ENCODE data around the gene KDM4B.

The KDM4B gene

DNA sequence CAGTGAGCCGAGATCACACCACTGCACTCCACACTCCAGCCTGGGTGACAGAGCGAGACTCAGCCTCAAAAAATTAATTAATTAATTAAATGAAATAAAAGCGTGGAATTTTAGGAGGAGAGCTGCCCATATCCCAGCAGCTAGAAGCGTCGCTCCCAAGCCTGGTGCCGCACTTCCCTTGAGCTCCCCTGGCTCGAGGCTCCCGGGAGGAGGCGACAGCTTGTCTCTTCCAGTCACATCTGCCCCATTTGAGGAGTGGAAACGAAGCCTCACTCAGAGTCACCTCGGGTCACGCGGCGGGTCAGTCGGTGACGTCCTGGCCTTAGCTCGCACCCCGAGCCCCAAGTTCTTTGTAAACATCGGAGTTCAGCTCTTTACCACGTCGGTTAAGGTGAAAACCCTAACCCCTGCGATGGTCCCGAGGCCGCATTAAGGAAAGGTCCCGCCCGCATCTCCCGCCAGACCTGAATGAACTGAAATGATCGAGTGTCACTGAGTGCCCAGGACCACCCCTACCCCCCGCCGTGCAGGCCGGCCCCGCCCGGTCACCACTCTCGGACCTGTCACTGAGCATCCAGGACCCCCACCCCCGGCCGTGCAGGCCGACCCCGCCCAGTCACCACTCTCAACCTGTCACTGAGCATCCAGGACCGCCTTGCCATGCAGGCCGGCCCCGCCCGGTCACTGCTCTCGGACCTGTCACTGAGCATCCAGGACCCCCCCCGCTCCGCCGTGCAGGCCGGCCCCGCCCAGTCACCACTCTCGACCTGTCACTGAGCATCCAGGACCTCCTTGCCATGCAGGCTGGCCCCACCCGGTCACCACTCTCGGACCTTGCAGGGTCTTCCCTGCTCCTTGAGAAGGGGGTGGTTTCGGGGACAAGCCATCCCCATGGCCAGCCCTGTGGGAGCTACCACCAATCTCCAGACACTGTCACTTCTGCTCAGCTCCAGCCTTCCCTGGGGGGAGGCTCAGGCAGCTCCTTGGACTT is 176.9 kb downstream of the KDM4B start:
- no peak overlapping the region for H3K4me3 Mint-ChIP-seq
- H3K36me3 Mint-ChIP-seq = peaks cover 49 to 51% of the 10 kb centered on the region in 2 donors
- ATAC-seq (replicated peaks) (no peak), DNase-seq (peak; percentile 0)
- H3K9me3 Mint-ChIP-seq = no peaks in the 10 kb centered on the region
- no peaks in the 10 kb centered on the region for H3K27me3 Mint-ChIP-seq
- peaks cover 15 to 33% of the 10 kb centered on the region in 2 donors for H3K4me1 Mint-ChIP-seq
- H3K27ac Mint-ChIP-seq = peak overlapping the region; percentile 86

GRCh38 chr19:5147074-5147977 is 178.4 kb downstream of the KDM4B start:
- H3K27ac Mint-ChIP-seq = peak overlapping the region; percentile 22
- ATAC-seq (replicated peaks) (no peak), DNase-seq (no peak)
- no peaks in the 10 kb centered on the region for H3K27me3 Mint-ChIP-seq
- no peak overlapping the region for H3K4me3 Mint-ChIP-seq
- peaks cover 15 to 20% of the 10 kb centered on the region in 2 donors for H3K4me1 Mint-ChIP-seq
- H3K9me3 Mint-ChIP-seq = no peaks in the 10 kb centered on the region
- H3K36me3 Mint-ChIP-seq = peaks cover 44 to 46% of the 10 kb centered on the region in 2 donors

DNA sequence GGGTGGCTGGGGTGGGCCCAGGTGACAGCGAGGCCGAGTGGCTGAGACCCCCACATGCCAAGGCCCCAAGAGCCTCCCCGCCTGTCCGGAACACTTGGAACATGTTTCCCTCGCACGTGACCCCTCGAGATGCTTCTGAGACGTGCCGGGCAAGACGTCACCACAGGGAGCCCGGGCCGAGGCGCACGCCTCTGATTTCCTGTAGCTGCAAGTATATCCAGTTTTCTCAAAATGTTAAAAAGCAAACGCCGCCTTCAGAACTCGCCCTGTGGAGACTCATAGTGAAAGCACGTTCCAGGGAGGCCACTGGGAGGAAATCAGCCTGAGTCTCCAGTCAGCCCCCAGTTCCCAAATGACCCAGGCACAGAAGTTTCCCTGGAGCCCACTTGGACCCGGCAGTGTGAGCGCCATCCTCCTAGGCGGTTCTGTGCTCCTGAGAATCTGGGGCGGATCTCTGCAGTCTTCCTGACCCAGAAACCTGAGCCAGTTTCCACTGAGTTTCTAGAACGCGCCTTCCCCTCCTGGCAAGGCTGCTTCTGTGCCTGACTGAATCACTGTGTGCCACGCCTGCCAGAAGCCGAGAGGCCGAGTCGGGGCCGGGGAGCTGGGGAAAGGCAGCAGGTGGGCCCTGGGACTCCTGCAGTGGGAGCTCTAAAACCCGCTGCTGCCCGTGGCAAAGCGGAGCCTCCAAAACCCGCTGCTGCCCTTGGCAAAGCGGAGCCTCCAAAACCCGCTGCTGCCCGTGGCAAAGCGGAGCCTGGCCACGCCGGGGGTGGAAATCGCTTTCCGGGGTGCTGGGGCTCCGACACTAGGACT is 179.3 kb downstream of the KDM4B start:
- Mint-ChIP-seq H3K4me1 (peaks cover 9 to 13% of the 10 kb centered on the region in 2 donors), H3K27ac (no peak overlapping the region), H3K4me3 (no peak overlapping the region), H3K36me3 (peaks cover 36 to 40% of the 10 kb centered on the region in 2 donors), H3K27me3 (no peaks in the 10 kb centered on the region), H3K9me3 (no peaks in the 10 kb centered on the region)
- DNase-seq (no peak), ATAC-seq (replicated peaks) (no peak)

DNA sequence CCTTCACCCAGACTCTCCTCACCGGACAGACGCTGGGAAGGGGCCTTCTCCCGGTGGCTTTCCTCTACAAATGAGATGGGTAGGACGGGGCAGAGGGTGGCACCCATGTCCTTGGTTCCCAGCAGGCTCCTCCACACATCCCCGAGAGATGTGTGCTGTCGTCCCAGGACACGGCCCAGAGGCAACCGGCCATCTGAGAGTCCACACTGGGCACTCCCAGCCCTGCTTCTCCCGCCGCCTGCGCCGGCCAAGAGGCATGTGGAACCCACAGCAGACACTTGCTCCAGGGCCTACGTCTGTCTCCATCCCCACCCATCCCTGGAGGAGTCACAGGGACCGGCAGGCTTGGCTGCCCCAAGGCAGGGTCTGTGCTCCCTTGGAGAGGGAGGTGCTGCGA is 179.9 kb downstream of the KDM4B start:
- DNase-seq (no peak), ATAC-seq (replicated peaks) (no peak)
- no peak overlapping the region for H3K4me3 Mint-ChIP-seq
- H3K4me1 Mint-ChIP-seq = peaks cover 6 to 13% of the 10 kb centered on the region in 2 donors
- peaks cover 32 to 40% of the 10 kb centered on the region in 2 donors for H3K36me3 Mint-ChIP-seq
- H3K27ac Mint-ChIP-seq = no peak overlapping the region
- H3K27me3 Mint-ChIP-seq = no peaks in the 10 kb centered on the region
- no peaks in the 10 kb centered on the region for H3K9me3 Mint-ChIP-seq

DNA sequence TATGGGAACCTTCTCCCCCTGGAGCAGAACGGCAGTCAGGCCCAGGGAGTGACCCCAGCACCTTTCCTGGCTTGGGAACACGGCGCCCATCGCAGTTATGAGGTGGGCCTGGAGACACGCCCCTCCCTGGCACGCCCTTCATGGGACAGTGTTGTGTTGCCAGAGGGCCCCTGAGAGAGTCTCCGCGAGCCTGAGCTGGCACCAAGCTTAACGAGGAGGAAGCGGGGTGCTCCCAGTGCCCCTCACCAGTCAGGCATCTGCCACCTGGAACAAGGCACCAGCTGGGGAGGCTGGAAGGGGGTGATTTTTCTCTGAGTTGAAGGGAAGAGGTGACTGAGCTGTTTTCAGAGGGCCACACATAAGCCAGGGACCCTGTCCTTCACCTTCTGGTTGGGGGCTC is 180.6 kb downstream of the KDM4B start:
- Mint-ChIP-seq H3K9me3 (no peaks in the 10 kb centered on the region), H3K4me1 (peaks cover 11 to 19% of the 10 kb centered on the region in 2 donors), H3K27ac (no peak overlapping the region), H3K27me3 (no peaks in the 10 kb centered on the region), H3K36me3 (peaks cover 34 to 47% of the 10 kb centered on the region in 2 donors), H3K4me3 (no peak overlapping the region)
- no peak for DNase-seq
- ATAC-seq (replicated peaks) = no peak

DNA sequence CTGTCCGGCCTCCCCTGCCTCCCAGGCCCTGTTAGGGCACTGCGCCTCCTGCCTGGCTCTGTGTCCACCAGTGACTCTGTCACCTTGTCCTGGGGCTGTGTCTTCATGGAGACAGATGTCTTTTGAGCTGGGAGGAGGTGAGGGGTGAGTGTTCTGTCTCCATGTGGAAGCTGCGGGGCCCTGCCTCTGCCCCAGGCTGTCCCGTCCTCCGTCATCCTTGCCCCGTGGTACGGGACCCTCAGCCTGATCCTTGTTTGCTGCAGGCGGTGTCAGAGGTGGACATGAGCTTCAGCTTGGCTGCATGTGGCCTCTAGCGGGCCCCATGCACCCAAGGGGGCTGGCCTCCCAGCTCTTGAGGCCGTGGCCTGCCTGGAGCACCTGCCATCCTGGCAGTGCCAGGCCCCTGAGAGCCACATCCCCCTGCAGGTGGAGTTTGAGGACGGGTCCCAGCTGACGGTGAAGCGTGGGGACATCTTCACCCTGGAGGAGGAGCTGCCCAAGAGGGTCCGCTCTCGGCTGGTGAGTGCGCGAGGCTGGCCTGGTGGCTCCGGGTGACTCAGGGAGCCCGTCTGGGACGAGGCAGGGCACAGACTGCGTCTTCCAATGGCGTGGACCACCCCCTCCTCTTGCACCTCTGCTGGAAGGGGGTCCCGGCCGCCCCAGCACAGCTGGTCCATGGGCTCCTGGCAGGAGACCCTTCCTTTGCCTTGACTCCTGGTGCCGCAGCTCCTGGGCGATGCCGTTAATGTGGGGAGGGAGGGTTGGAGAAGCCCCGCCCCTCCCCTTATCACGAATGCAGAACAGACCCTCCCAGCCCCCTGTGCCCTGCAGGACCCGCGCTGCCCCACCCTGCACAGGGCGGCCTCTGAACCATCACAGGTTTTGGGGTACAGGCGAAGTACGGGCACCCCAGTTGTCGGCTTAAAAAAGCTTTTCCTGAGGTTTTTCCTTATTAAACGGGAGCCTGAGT is 181.3 kb downstream of the KDM4B start:
- no peak for ATAC-seq (replicated peaks)
- Mint-ChIP-seq H3K4me1 (peaks cover 11 to 19% of the 10 kb centered on the region in 2 donors), H3K9me3 (no peaks in the 10 kb centered on the region), H3K4me3 (no peak overlapping the region), H3K36me3 (peaks cover 34 to 48% of the 10 kb centered on the region in 2 donors), H3K27ac (no peak overlapping the region), H3K27me3 (no peaks in the 10 kb centered on the region)
- no peak for DNase-seq

GRCh38 chr19:5150902-5151741 is 182.2 kb downstream of the KDM4B start:
- peaks cover 11 to 19% of the 10 kb centered on the region in 2 donors for H3K4me1 Mint-ChIP-seq
- ATAC-seq (replicated peaks) (no peak), DNase-seq (no peak)
- no peak overlapping the region for H3K4me3 Mint-ChIP-seq
- H3K36me3 Mint-ChIP-seq = peaks cover 32 to 48% of the 10 kb centered on the region in 2 donors
- H3K27me3 Mint-ChIP-seq = no peaks in the 10 kb centered on the region
- H3K27ac Mint-ChIP-seq = no peak overlapping the region
- no peaks in the 10 kb centered on the region for H3K9me3 Mint-ChIP-seq

GRCh38 chr19:5152013-5152763 is 183.3 kb downstream of the KDM4B start:
- no peaks in the 10 kb centered on the region for H3K27me3 Mint-ChIP-seq
- no peak overlapping the region for H3K4me3 Mint-ChIP-seq
- DNase-seq (no peak), ATAC-seq (replicated peaks) (no peak)
- peaks cover 9 to 19% of the 10 kb centered on the region in 2 donors for H3K4me1 Mint-ChIP-seq
- no peaks in the 10 kb centered on the region for H3K9me3 Mint-ChIP-seq
- H3K36me3 Mint-ChIP-seq = peaks cover 22 to 44% of the 10 kb centered on the region in 2 donors
- no peak overlapping the region for H3K27ac Mint-ChIP-seq

GRCh38 chr19:5152767-5153532 is 184.0 kb downstream of the KDM4B start:
- Mint-ChIP-seq H3K27me3 (no peaks in the 10 kb centered on the region), H3K4me1 (peaks cover 9 to 19% of the 10 kb centered on the region in 2 donors), H3K9me3 (peaks cover 0 to 6% of the 10 kb centered on the region in 2 donors), H3K4me3 (no peak overlapping the region), H3K36me3 (peaks cover 27 to 46% of the 10 kb centered on the region in 2 donors), H3K27ac (peak overlapping the region; percentile 62)
- ATAC-seq (replicated peaks) (no peak), DNase-seq (no peak)

- Mint-ChIP-seq H3K27ac (peak overlapping the region; percentile 71), H3K4me1 (peaks cover 9 to 19% of the 10 kb centered on the region in 2 donors), H3K27me3 (no peaks in the 10 kb centered on the region), H3K4me3 (no peak overlapping the region), H3K9me3 (peaks cover 0 to 9% of the 10 kb centered on the region in 2 donors), H3K36me3 (peaks cover 29 to 44% of the 10 kb centered on the region in 2 donors)
- ATAC-seq (replicated peaks) = peak; percentile 4 to 26
- no peak for DNase-seq
Observed at GRCh38 chr19:5153601-5154128, 184.8 kb downstream of the KDM4B start.

Measured in stimulated activated naive B cell treated with anti-CD40 and anti-IgM and Interleukin-4, amounts not matched to agents 10 μg/mL and 1 μg/mL and 100 μg/mL, for 72 hours (primary cell).